GM18526 (cell line): ENCODE data around the gene SNAI1.

Experiments used
- POLR2A ChIP-seq: IDR thresholded peaks from 3 replicates; pipeline ENCODE4 v1.6.1; 2011; ENCODE audit not compliant: insufficient read length; ENCODE audit errors: extremely low read depth

Gene SNAI1

GRCh38 chr20:49951151-49951550 lies 31.6 kb upstream of the SNAI1 start:
- no peak for TF ChIP-seq POLR2A

GRCh38 chr20:49955167-49955566 lies 27.6 kb upstream of the SNAI1 start:
- no peak for TF ChIP-seq POLR2A

GRCh38 chr20:49956689-49957088 lies 26.1 kb upstream of the SNAI1 start:
- TF ChIP-seq POLR2A: no peak

- TF ChIP-seq POLR2A: no peak
These were observed 21.4 kb upstream of the SNAI1 start for GRCh38 chr20:49961413-49961812.

- TF ChIP-seq POLR2A: no peak
These were observed 17.6 kb upstream of the SNAI1 start for GRCh38 chr20:49964964-49965780.

- no peak for TF ChIP-seq POLR2A
These were observed 16.9 kb upstream of the SNAI1 start for GRCh38 chr20:49965781-49966305.

- no peak for TF ChIP-seq POLR2A
These were observed 15.9 kb upstream of the SNAI1 start for GRCh38 chr20:49966861-49967260.

GRCh38 chr20:49969234-49969633 lies 13.5 kb upstream of the SNAI1 start:
- no peak for TF ChIP-seq POLR2A

- TF ChIP-seq POLR2A: no peak
These were observed 12.8 kb upstream of the SNAI1 start for GRCh38 chr20:49969946-49970345.

GRCh38 chr20:49970498-49970897 lies 12.3 kb upstream of the SNAI1 start:
- no peak for TF ChIP-seq POLR2A

GRCh38 chr20:49973981-49974380 lies 8.8 kb upstream of the SNAI1 start:
- TF ChIP-seq POLR2A: no peak

- no peak for TF ChIP-seq POLR2A
These were observed 6.2 kb upstream of the SNAI1 start for GRCh38 chr20:49976542-49976941.

GRCh38 chr20:49978685-49979029 lies 4.1 kb upstream of the SNAI1 start:
- no peak for TF ChIP-seq POLR2A

GRCh38 chr20:49979030-49979832 lies 3.5 kb upstream of the SNAI1 start:
- no peak for TF ChIP-seq POLR2A

- no peak for TF ChIP-seq POLR2A
These were observed 2.4 kb upstream of the SNAI1 start for GRCh38 chr20:49980140-49981008.
